HepG2 (cell line): ENCODE measurements around the gene NT5C. TPM values are rescaled to one million over a fixed set of nuclear protein-coding genes. Genes with fewer than 3 reads are reported as not detected.

Source experiments
- ASH2L ChIP-seq: fragments of 300-600, 200-600 bp; sonication (generic); IDR thresholded peaks from 2 replicates; pipeline ENCODE4 v1.7.0; 2017; ENCODE audit warnings: low read depth, mild to moderate bottlenecking, moderate library complexity, mixed read lengths, low read length; ENCODE audit not compliant: insufficient read length
- MED1 ChIP-seq: sonication (generic); formaldehyde crosslinking; IDR thresholded peaks from 2 replicates; pipeline ENCODE4 v1.4.0; 2020; ENCODE audit warnings: missing genetic modification reagents
- RFX5 ChIP-seq: IDR thresholded peaks from 2 replicates; pipeline ENCODE4 v1.6.1; 2011; ENCODE audit warnings: low read depth, low read length, improper control_type of control experiment
- SNAPC4 ChIP-seq: sonication (generic); formaldehyde crosslinking; IDR thresholded peaks from 2 replicates; pipeline ENCODE4 v1.4.0; 2020; ENCODE audit warnings: mild to moderate bottlenecking, missing genetic modification reagents
- SRF ChIP-seq: IDR thresholded peaks from 2 replicates; pipeline ENCODE4 v1.6.1; 2011; ENCODE audit warnings: mild to moderate bottlenecking, low read depth, low read length, moderate library complexity
- TARDBP ChIP-seq: sonication (generic); formaldehyde crosslinking; IDR thresholded peaks from 2 replicates; pipeline ENCODE4 v1.8.0; 2022; ENCODE audit warnings: mild to moderate bottlenecking, missing genetic modification reagents
- ZBTB25 ChIP-seq: IDR thresholded peaks from 2 replicates; pipeline ENCODE4 v1.6.1; 2018; ENCODE audit warnings: missing genetic modification reagents
- ZBTB33 ChIP-seq: sonication (generic); formaldehyde crosslinking; IDR thresholded peaks from 2 replicates; pipeline ENCODE4 v1.4.0; 2020; ENCODE audit warnings: missing genetic modification reagents
- ZFP82 ChIP-seq: sonication (generic); formaldehyde crosslinking; IDR thresholded peaks from 2 replicates; pipeline ENCODE4 v1.5.1; 2020; ENCODE audit warnings: mild to moderate bottlenecking, missing genetic modification reagents, borderline replicate concordance
- ZHX1 ChIP-seq: sonication (generic); formaldehyde crosslinking; IDR thresholded peaks from 2 replicates; pipeline ENCODE4 v1.8.1; 2022; ENCODE audit warnings: low read depth, mild to moderate bottlenecking, missing genetic modification reagents
- ZNF275 ChIP-seq: sonication (generic); formaldehyde crosslinking; IDR thresholded peaks from 2 replicates; pipeline ENCODE4 v1.8.0; 2022; ENCODE audit warnings: missing genetic modification reagents, mild to moderate bottlenecking, inconsistent platforms, borderline replicate concordance
- ZNF382 ChIP-seq: sonication (generic); formaldehyde crosslinking; IDR thresholded peaks from 2 replicates; pipeline ENCODE4 v1.5.0; 2020; ENCODE audit warnings: missing genetic modification reagents, mild to moderate bottlenecking, borderline replicate concordance
- ZNF563 ChIP-seq: sonication (generic); formaldehyde crosslinking; IDR thresholded peaks from 2 replicates; pipeline ENCODE4 v1.8.0; 2022; ENCODE audit warnings: mild to moderate bottlenecking, moderate library complexity, missing genetic modification reagents
- ZSCAN12 ChIP-seq: sonication (generic); formaldehyde crosslinking; IDR thresholded peaks from 2 replicates; pipeline ENCODE4 v1.9.0; 2021; ENCODE audit warnings: mild to moderate bottlenecking, missing genetic modification reagents
- ZSCAN29 ChIP-seq: sonication (generic); formaldehyde crosslinking; conservative IDR thresholded peaks from 2 replicates; pipeline ENCODE4 v1.4.0; 2020; ENCODE audit warnings: mild to moderate bottlenecking, missing genetic modification reagents
- ZSCAN9 ChIP-seq: IDR thresholded peaks from 2 replicates; pipeline ENCODE4 v1.6.1; 2016; ENCODE audit warnings: borderline replicate concordance
- polyA plus RNA-seq, 8 experiments: library from polyadenylated mRNA; depleted of rRNA in 3 of 8; stranded (reverse) in 7 of 8; unstranded in 1 of 8; fragments of >200 nt; fragmentation: Illumina TruSeq in 4 of 8; extraction: Trizol in 4 of 8; gene quantifications; 2 replicates each; pipeline versions ENCODE4 v1.2.1 to v1.2.3, GENCODE V29; 2011 to 2016; ENCODE audit warnings: low read depth in 4 of 8, missing spikeins in 1 of 8, mixed read lengths in 1 of 8; ENCODE audit not compliant: insufficient read depth in 1 of 8
- total RNA-seq, 5 experiments: library from RNA; depleted of rRNA; stranded (reverse); fragments of >200 nt; fragmentation: Illumina TruSeq; extraction: Trizol; gene quantifications; 2 replicates each; pipeline ENCODE4 v1.2.3, GENCODE V29; 2016; ENCODE audit warnings: low read depth in 1 of 5

The NT5C gene
- total and polyA plus RNA-seq, 2 of the 13 experiments (the other 11 are each of a cell fraction or from before 2014, with no cell fraction given), result 42.8 to 48.6 TPM

GRCh38 chr17:75086496-75087181 is 44.9 kb downstream of the NT5C start (continued):
- TF ChIP-seq ZHX1 (CRISPR knock-in tag), result 0 out of 2 replicates have a peak, but pooled peaks have one; percentile 21
- peak; percentile 63 for TF ChIP-seq TARDBP (CRISPR knock-in tag)
- TF ChIP-seq ZBTB33 (CRISPR knock-in tag), result 0 out of 2 replicates have a peak, but pooled peaks have one; percentile 6
- TF ChIP-seq ZNF382 (CRISPR knock-in tag), result no peak
- no peak for TF ChIP-seq ZSCAN9 (CRISPR knock-in tag)
- TF ChIP-seq ZBTB25 (CRISPR knock-in tag), result peak; percentile 67
- peak; percentile 63 for TF ChIP-seq MED1 (CRISPR knock-in tag)
- no peak for TF ChIP-seq SNAPC4 (CRISPR knock-in tag)
- peak; percentile 56; the same call in 1 of the 2 replicates for TF ChIP-seq SRF
- TF ChIP-seq ASH2L, result no peak
- no peak for TF ChIP-seq ZNF275
- TF ChIP-seq ZSCAN29 (CRISPR knock-in tag), result peak; percentile 59; the same call in 1 of the 2 replicates
- no peak for TF ChIP-seq ZFP82
- 0 out of 2 replicates have a peak, but pooled peaks have one; percentile 27 for TF ChIP-seq ZSCAN12 (CRISPR knock-in tag)
- TF ChIP-seq ZNF563, result 0 out of 2 replicates have a peak, but pooled peaks have one; percentile 16
- no peak for TF ChIP-seq RFX5
